ENCODE results near the gene MRRF.

DNA sequence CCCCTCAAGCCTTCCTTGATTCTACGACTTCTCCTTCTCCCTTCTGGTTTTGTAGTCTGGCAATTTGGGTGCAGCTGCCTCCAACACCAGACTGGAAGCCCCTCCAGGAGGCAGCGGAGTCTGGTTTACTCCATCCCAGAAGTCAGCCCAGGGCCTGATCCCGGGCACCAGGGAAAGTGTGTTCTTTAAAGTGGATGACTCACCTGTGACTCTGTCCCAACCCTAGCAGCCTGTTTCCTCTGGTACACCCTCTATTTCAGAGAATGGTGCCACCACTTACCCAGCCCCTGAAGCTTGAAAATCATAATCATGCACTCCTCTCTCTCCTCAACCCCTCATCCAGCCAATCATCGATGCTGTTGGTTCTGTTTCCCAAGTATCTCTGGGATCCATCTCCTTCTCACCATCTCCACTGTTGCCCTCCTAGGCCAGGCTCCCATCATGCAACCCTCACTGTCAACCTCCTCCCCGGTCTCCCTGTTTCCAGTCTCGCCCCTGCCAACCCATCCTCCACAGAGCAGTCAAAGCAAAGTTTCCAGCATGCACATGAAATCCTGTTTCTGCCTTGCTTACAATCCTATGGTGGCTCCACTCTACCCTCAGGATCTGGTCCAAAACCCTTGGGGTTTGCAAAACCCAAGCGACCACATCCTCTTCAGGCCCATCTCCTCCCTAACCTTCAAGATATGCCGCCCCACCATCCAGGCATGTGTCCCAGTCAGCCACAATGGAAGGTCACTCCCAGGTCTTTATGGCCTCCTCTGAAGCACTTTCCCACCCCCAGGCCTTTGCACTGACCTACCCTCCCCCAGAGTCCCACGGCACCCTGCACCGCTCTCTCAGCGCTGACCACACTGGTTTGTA, 46.4 kb upstream of the MRRF start:
- TF ChIP-seq, protein P1, sequence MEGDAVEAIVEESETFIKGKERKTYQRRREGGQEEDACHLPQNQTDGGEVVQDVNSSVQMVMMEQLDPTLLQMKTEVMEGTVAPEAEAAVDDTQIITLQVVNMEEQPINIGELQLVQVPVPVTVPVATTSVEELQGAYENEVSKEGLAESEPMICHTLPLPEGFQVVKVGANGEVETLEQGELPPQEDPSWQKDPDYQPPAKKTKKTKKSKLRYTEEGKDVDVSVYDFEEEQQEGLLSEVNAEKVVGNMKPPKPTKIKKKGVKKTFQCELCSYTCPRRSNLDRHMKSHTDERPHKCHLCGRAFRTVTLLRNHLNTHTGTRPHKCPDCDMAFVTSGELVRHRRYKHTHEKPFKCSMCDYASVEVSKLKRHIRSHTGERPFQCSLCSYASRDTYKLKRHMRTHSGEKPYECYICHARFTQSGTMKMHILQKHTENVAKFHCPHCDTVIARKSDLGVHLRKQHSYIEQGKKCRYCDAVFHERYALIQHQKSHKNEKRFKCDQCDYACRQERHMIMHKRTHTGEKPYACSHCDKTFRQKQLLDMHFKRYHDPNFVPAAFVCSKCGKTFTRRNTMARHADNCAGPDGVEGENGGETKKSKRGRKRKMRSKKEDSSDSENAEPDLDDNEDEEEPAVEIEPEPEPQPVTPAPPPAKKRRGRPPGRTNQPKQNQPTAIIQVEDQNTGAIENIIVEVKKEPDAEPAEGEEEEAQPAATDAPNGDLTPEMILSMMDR (conservative IDR thresholded peaks at IDR 0.05; ENCODE audit: low read length), result no peak
- no peak for TF ChIP-seq EZH2phosphoT487 (IDR thresholded peaks at IDR 0.05; ENCODE audit: borderline replicate concordance)
